Endothelial cell of umbilical vein (primary cell): ENCODE data around the gene IL4I1. TPM values are rescaled to one million over a fixed set of nuclear protein-coding genes. Genes with fewer than 3 reads are reported as not detected.

Experiments used
- BruUV-seq: library from RNA; stranded (reverse); fragments of 400-500 nt; replicated peaks from 2 replicates; lab custom pipeline; 2021; lab: Mats Ljungman, UMichigan
- CTCF ChIA-PET: fragments of 300-600, 350-600 bp; sonication (Branson Sonifier 250); formaldehyde crosslinking; loops from one replicate; lab custom pipeline; 2021; ENCODE audit warnings: antibody characterized with exemption, inconsistent platforms; lab: Charles Lee
- POLR2A ChIA-PET: fragments of 300-600, 350-600 bp; sonication (Branson Sonifier 250); formaldehyde crosslinking; loops from one replicate; lab custom pipeline; 2021; ENCODE audit warnings: antibody characterized with exemption, inconsistent platforms; lab: Charles Lee
- DNase-seq: peaks from one replicate; pipeline ENCODE4 v3.0.0-alpha.2; 2011; ENCODE audit warnings: low read depth, low spot score
- FAIRE-seq: peaks from 2 replicates; lab custom pipeline; 2011; peaks lifted over from hg19 to GRCh38; lab: Jason Lieb, UNC
- H2AFZ ChIP-seq: 2 replicates; pipeline ENCODE4 v1.6.0; 2012; ENCODE audit warnings: low read depth, low read length, control low read depth, inconsistent platforms
- H3K27ac ChIP-seq: 2 replicates; pipeline ENCODE4 v1.5.1; 2011; ENCODE audit warnings: low read depth, mild to moderate bottlenecking, control low read depth, low read length, moderate library complexity; ENCODE audit not compliant: insufficient read depth
- H3K27me3 ChIP-seq, 2 experiments: 2 replicates each; pipeline versions ENCODE4 v1.6.0 to v1.6.1; 2011; ENCODE audit warnings: low read length in 2 of 2, mixed read lengths in 1 of 2; ENCODE audit not compliant: control insufficient read depth in 2 of 2, insufficient read depth in 2 of 2
- H3K36me3 ChIP-seq, 2 experiments: 2 replicates in 1 of 2; 3 replicates in 1 of 2; pipeline ENCODE4 v1.5.1; 2011; ENCODE audit warnings: low read length in 2 of 2, mild to moderate bottlenecking in 1 of 2, moderate library complexity in 1 of 2; ENCODE audit not compliant: control insufficient read depth in 2 of 2, insufficient read depth in 2 of 2; ENCODE audit errors: extremely low read depth in 1 of 2
- H3K4me1 ChIP-seq: 3 replicates; pipeline ENCODE4 v1.5.1; 2011; ENCODE audit warnings: mild to moderate bottlenecking, low read length; ENCODE audit not compliant: control insufficient read depth, insufficient read depth; ENCODE audit errors: extremely low read depth
- H3K4me2 ChIP-seq: 2 replicates; pipeline ENCODE4 v1.6.1; 2011; ENCODE audit warnings: low read length, control low read depth, mixed read lengths; ENCODE audit not compliant: insufficient read depth
- H3K4me3 ChIP-seq, 3 experiments: fragments of 200-600 bp in 1 of 3; sonication (generic), shearing (Covaris generic) in 1 of 3; replicated peaks in 1 of 3; 2 replicates each; pipeline ENCODE4 v1.5.1; 2011 to 2016; ENCODE audit warnings: control low read depth in 3 of 3, low read length in 3 of 3, mild to moderate bottlenecking in 2 of 3, inconsistent platforms in 1 of 3, low read depth in 1 of 3, moderate library complexity in 1 of 3; ENCODE audit not compliant: insufficient read depth in 1 of 3
- H3K79me2 ChIP-seq: 2 replicates; pipeline ENCODE4 v1.6.0; 2012; ENCODE audit warnings: low read length, inconsistent platforms; ENCODE audit not compliant: control insufficient read depth, insufficient read depth
- H3K9ac ChIP-seq: replicated peaks from 2 replicates; pipeline ENCODE3; 2011; ENCODE audit warnings: low read length, control low read depth; ENCODE audit not compliant: insufficient read depth; ENCODE audit errors: extremely low read depth
- H3K9me1 ChIP-seq: replicated peaks from 3 replicates; pipeline ENCODE4 v1.6.0; 2011; ENCODE audit warnings: mild to moderate bottlenecking, low read length; ENCODE audit not compliant: control insufficient read depth, insufficient read depth; ENCODE audit errors: extremely low read depth
- H3K9me3 ChIP-seq: replicated peaks from 2 replicates; pipeline ENCODE4 v1.5.1; 2012; ENCODE audit warnings: low read length, inconsistent platforms; ENCODE audit not compliant: control insufficient read depth, insufficient read depth
- H4K20me1 ChIP-seq: replicated peaks from 2 replicates; pipeline ENCODE3; 2011; ENCODE audit warnings: mild to moderate bottlenecking, low read length; ENCODE audit not compliant: control insufficient read depth, insufficient read depth; ENCODE audit errors: extremely low read depth
- FOS ChIP-seq: IDR thresholded peaks from 2 replicates; pipeline ENCODE4 v1.6.1; 2011; ENCODE audit warnings: mild to moderate bottlenecking, low read length, moderate library complexity, borderline replicate concordance; ENCODE audit not compliant: insufficient read depth
- GATA2 ChIP-seq: IDR thresholded peaks from 2 replicates; pipeline ENCODE4 v1.7.0; 2011; ENCODE audit warnings: low read depth, mild to moderate bottlenecking, moderate library complexity, mixed read lengths, low read length; ENCODE audit not compliant: insufficient read length, insufficient read depth
- MAX ChIP-seq: IDR thresholded peaks from 2 replicates; pipeline ENCODE4 v1.6.1; 2011; ENCODE audit not compliant: insufficient read depth, insufficient read length
- MYC ChIP-seq: IDR thresholded peaks from one replicate; pipeline ENCODE4 v1.6.1; 2011; ENCODE audit warnings: mild to moderate bottlenecking, low read depth, low read length
- POLR2A ChIP-seq: IDR thresholded peaks from 2 replicates; pipeline ENCODE4 v1.6.1; 2012; ENCODE audit warnings: low read depth, mild to moderate bottlenecking, control low read depth, low read length
- dilution Hi-C: fragments of 300-500 bp; cut with MboI; formaldehyde crosslinking; loops from one replicate; pipeline ENCODE4 v1.15.0; 2019; ENCODE audit warnings: low sequenced_read_pairs; ENCODE audit not compliant: extremely low pct_ligation_motif_present
- intact Hi-C: fragments of 100-400 bp; cut with micrococcal nuclease; formaldehyde crosslinking; loops from one replicate; pipeline ENCODE4 v1.10.0; 2022
- polyA plus RNA-seq, 4 experiments: library from polyadenylated mRNA; depleted of rRNA in 3 of 4; stranded (reverse) in 3 of 4; unstranded in 1 of 4; fragments of >200 nt; gene quantifications; 2 replicates each; pipeline versions ENCODE4 v1.2.1 to v1.2.3, GENCODE V29; 2011 to 2012; ENCODE audit warnings: missing spikeins in 1 of 4
- total RNA-seq: library from RNA; stranded (reverse); gene quantifications from 2 replicates; pipeline ENCODE4 v1.2.3, GENCODE V29; 2021

IL4I1 gene
- total and polyA plus RNA-seq, 2 donors (not counting 3 experiments of a cell fraction or from before 2014, with no cell fraction given): 5.0 to 5.6 TPM

- no peak overlapping the region for H2AFZ ChIP-seq
- TF ChIP-seq MAX: no peak
- TF ChIP-seq POLR2A: no peak
- TF ChIP-seq GATA2: no peak
- TF ChIP-seq FOS: no peak
- intact Hi-C loops (no loop called here), dilution Hi-C loops (no loop called here)
- H3K27me3 ChIP-seq: no peaks in the 10 kb centered on the region
- DNase-seq (no peak), FAIRE-seq (no peak)
- H3K36me3 ChIP-seq: peaks cover 3% of the 10 kb centered on the region in 2 experiments
- H3K27ac ChIP-seq: no peak overlapping the region
- ChIA-PET CTCF (no interaction called here), POLR2A (no interaction called here)
- H4K20me1 ChIP-seq: no peaks in the 10 kb centered on the region
- H3K9me3 ChIP-seq: no peaks in the 10 kb centered on the region
- H3K4me2 ChIP-seq: no peak overlapping the region
- no peak overlapping the region for H3K9ac ChIP-seq
- no peaks in the 10 kb centered on the region for H3K9me1 ChIP-seq
- peaks cover 21% of the 10 kb centered on the region for H3K79me2 ChIP-seq
- H3K4me3 ChIP-seq: no peak overlapping the region
- no TSS peak for BruUV-seq
- H3K4me1 ChIP-seq: peaks cover 10% of the 10 kb centered on the region
Measured at GRCh38 chr19:49932041-49932451, 35.4 kb upstream of the IL4I1 start.

DNA sequence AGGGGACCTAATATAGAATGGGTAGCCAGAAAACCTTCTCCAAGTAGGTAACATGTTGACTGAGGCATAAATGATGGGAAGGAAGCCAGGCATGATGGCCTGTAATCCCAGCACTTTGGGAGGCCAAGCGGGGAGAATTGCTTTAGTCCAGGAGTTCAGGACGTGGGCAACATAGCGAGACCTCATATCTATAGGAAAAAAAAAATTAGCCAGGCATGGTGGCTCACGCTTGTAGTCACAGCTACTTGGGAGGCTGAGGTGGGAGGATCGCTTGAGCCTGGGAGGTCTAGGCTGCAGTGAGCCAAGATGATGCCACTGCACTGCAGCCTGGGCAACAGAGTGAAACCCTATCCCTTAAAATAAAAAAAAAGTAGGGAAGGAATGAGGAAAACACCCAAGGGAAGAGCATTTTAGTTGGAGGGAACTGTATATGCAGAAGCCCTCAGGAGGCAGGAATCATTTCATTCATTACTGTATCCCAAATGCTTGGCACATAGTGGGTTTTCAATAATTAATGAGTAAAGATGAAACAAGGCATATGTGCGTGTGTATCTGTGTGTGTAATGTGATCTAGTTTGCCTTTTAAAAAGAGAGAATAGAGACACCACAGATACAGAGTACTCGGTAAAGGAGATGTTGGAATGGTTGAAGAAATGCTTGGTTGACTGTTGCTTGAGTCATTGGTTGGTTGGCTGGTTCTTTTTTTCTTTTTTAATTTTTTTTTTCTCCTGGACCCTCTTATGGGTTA lies 34.8 kb upstream of the IL4I1 start:
- Histone ChIP-seq H3K4me2 (no peak overlapping the region), H3K27me3 (no peaks in the 10 kb centered on the region), H2AFZ (no peak overlapping the region), H3K4me3 (no peak overlapping the region), H3K4me1 (peaks cover 10% of the 10 kb centered on the region), H3K79me2 (peaks cover 27% of the 10 kb centered on the region), H3K27ac (no peak overlapping the region), H3K9ac (no peak overlapping the region), H3K36me3 (peaks cover 3% of the 10 kb centered on the region in 2 experiments), H4K20me1 (no peaks in the 10 kb centered on the region), H3K9me1 (no peaks in the 10 kb centered on the region), H3K9me3 (no peaks in the 10 kb centered on the region)
- TF ChIP-seq MYC: no peak
- no peak for TF ChIP-seq GATA2
- dilution Hi-C loops (no loop called here), intact Hi-C loops (no loop called here)
- DNase-seq (no peak), FAIRE-seq (no peak)
- ChIA-PET POLR2A (no interaction called here), CTCF (no interaction called here)
- no TSS peak for BruUV-seq
